ENCODE results near the gene TICRR.

The TICRR gene

DNA sequence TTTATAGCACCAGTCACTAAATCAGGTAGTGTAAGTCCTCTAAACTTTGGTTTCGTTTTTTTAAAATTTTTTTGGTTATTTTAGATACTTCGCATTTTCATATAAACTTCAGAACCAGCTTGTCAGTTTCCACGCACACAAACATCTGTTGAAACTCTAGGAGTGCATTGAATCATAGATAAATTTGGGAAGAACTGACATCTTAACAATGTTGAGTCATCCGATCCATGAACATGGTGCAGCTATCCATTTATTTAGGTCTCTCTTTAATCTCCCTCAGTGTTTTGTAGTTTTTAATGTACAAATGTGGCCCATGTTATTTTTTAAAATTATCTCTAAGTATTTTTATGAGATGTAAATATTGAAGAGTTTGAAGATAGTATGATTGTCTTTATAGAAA, 17.7 kb downstream of the TICRR start:
- no peak for TF ChIP-seq ZFX (IDR thresholded peaks at IDR 0.05; ENCODE audit: borderline replicate concordance)
- no peak overlapping the region for H3K27ac ChIP-seq

DNA sequence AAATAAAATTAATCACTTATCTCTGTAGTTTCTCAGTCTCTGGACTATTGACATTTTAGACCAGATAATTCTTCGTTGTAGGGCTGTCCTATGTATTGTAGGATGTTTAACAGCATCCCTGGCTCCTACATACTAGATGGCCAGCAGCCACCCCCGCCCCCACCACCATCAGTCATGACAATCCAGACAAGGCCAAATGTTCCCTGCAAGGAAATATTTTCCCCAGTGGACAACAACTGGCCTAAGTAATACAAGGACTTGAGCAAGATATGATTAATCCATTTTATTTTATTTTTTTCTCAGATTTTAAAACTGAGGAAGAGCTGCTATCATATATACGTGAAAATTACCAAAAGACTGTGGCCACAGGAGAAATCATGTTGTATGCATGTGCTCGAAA, 23.8 kb downstream of the TICRR start:
- no peak overlapping the region for H3K27ac ChIP-seq
- TF ChIP-seq, protein P1, sequence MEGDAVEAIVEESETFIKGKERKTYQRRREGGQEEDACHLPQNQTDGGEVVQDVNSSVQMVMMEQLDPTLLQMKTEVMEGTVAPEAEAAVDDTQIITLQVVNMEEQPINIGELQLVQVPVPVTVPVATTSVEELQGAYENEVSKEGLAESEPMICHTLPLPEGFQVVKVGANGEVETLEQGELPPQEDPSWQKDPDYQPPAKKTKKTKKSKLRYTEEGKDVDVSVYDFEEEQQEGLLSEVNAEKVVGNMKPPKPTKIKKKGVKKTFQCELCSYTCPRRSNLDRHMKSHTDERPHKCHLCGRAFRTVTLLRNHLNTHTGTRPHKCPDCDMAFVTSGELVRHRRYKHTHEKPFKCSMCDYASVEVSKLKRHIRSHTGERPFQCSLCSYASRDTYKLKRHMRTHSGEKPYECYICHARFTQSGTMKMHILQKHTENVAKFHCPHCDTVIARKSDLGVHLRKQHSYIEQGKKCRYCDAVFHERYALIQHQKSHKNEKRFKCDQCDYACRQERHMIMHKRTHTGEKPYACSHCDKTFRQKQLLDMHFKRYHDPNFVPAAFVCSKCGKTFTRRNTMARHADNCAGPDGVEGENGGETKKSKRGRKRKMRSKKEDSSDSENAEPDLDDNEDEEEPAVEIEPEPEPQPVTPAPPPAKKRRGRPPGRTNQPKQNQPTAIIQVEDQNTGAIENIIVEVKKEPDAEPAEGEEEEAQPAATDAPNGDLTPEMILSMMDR (IDR thresholded peaks at IDR 0.05): no peak
- no peak for TF ChIP-seq ZFX (IDR thresholded peaks at IDR 0.05; ENCODE audit: borderline replicate concordance)

GRCh38 chr15:89611317-89611716, 36.0 kb downstream of the TICRR start:
- TF ChIP-seq ZFX (IDR thresholded peaks at IDR 0.05; ENCODE audit: borderline replicate concordance): no peak
- TF ChIP-seq, protein P1 (IDR thresholded peaks at IDR 0.05): no peak
- no peak overlapping the region for H3K27ac ChIP-seq

- H3K27ac ChIP-seq: no peak overlapping the region
- TF ChIP-seq, protein P1 (IDR thresholded peaks at IDR 0.05): no peak
- no peak for TF ChIP-seq ZFX (IDR thresholded peaks at IDR 0.05; ENCODE audit: borderline replicate concordance)
These were observed 37.8 kb downstream of the TICRR start for GRCh38 chr15:89613031-89613430.

GRCh38 chr15:89614164-89614563, 38.9 kb downstream of the TICRR start:
- TF ChIP-seq, protein P1 (IDR thresholded peaks at IDR 0.05): no peak
- no peak for TF ChIP-seq ZFX (IDR thresholded peaks at IDR 0.05; ENCODE audit: borderline replicate concordance)
- no peak overlapping the region for H3K27ac ChIP-seq

DNA sequence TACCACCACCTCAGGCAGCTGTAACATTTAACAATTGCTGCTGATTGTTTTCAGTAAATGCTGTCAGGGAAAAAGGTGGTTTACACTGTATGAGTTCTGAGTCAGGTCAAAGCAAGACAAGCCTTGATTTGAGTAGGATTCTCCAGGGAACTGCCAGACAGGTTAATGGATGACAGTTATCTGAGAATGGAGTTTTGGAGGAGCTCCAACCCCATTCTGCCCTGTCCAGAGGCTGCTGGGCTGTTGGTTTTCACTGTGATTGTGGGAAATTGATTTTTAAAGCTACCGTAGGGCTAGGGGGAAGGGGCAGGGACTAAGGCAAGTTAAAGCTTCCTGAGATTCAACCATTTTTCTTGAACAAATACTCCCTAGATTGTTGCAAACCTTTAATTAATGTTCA, 39.9 kb downstream of the TICRR start:
- TF ChIP-seq, protein P1 (IDR thresholded peaks at IDR 0.05): no peak
- TF ChIP-seq ZFX (IDR thresholded peaks at IDR 0.05; ENCODE audit: borderline replicate concordance): no peak
- H3K27ac ChIP-seq: no peak overlapping the region

DNA sequence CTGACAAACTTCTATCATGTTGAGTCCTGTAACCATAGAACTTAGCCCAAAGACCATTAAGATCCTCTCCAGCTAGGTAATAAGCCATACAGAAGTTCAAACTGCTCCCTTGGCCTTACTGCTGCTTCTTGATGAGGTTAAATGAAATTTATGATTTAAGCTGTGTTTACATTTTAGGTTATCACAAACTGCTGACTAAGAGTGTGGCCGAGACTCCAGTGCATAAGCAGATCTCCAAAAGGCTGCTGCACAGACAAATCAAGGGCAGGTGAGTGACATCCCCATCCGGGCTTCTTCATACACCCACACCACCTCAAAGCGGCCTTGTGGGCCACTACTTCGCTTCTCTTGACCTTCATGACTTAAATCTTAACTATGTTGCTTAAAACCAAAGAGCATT, 41.0 kb downstream of the TICRR start:
- no peak overlapping the region for H3K27ac ChIP-seq
- TF ChIP-seq, protein P1 (IDR thresholded peaks at IDR 0.05): no peak
- TF ChIP-seq ZFX (IDR thresholded peaks at IDR 0.05; ENCODE audit: borderline replicate concordance): no peak

GRCh38 chr15:89621547-89621946, 46.3 kb downstream of the TICRR start:
- TF ChIP-seq ZFX (IDR thresholded peaks at IDR 0.05; ENCODE audit: borderline replicate concordance): no peak
- TF ChIP-seq, protein P1 (IDR thresholded peaks at IDR 0.05): no peak
- H3K27ac ChIP-seq: no peak overlapping the region

Data from 22Rv1 (cell line).